ENCODE results near the gene HIPK2. TPM values are rescaled to one million over a fixed set of nuclear protein-coding genes. Genes with fewer than 3 reads are reported as not detected.

Gene HIPK2
- total RNA-seq, 1 experiment from 2014 or later: 35.2 TPM

GRCh38 chr7:139775829-139776266, 1.9 kb downstream of the HIPK2 start:
- H4K20me1 ChIP-seq (ENCODE audit: insufficient read depth): peaks cover 2% of the 10 kb centered on the region; the same call in 1 of the 2 replicates
- ChIA-PET POLR2A (ENCODE audit: unreplicated experiment) (no interaction called here), CTCF (no interaction called here)
- H3K4me3 ChIP-seq: peak overlapping the region; percentile 62
- DNase-seq: peak; percentile 53 to 59
- no TSS peak for BruUV-seq (replicated peaks)
- H3K36me3 ChIP-seq (ENCODE audit: low read depth): no peaks in the 10 kb centered on the region
- intact Hi-C loops (cut with micrococcal nuclease; ENCODE audit: unreplicated experiment): loop anchor here (1.0 to 10.0 kb wide), 5 partner anchors 114 to 549 kb away; partner anchors contain the start of gene KDM7A
- H3K9me3 ChIP-seq (ENCODE audit: insufficient read depth, low read depth): no peaks in the 10 kb centered on the region
- peaks cover 34% of the 10 kb centered on the region for H3F3A ChIP-seq (ENCODE audit: insufficient read depth, low read depth)
- H3K27ac ChIP-seq: peak overlapping the region; percentile 45
- H3K79me2 ChIP-seq (ENCODE audit: low read depth): peaks cover 50% of the 10 kb centered on the region
- H2AFZ ChIP-seq: peak overlapping the region; percentile 74; the same call in 1 of the 2 replicates
- no peaks in the 10 kb centered on the region for H3K27me3 ChIP-seq (ENCODE audit: insufficient read depth, low read depth)
- peaks cover 60% of the 10 kb centered on the region for H3K4me1 ChIP-seq (replicated peaks; ENCODE audit: insufficient read depth)
- no peaks in the 10 kb centered on the region for H3K9me2 ChIP-seq (ENCODE audit: insufficient read depth)
- H3K4me2 ChIP-seq: peak overlapping the region; percentile 98
- TF ChIP-seq EZH2 (IDR thresholded peaks at IDR 0.05; ENCODE audit: low read depth) (no peak), CTCF (conservative IDR thresholded peaks at IDR 0.05) (peak; percentile 87)

GRCh38 chr7:139774376-139774775, 3.4 kb downstream of the HIPK2 start:
- ChIA-PET POLR2A (ENCODE audit: unreplicated experiment) (no interaction called here), CTCF (no interaction called here)
- Histone ChIP-seq H3K36me3 (ENCODE audit: low read depth) (no peaks in the 10 kb centered on the region), H3K27me3 (ENCODE audit: insufficient read depth, low read depth) (no peaks in the 10 kb centered on the region), H3F3A (ENCODE audit: insufficient read depth, low read depth) (peaks cover 45% of the 10 kb centered on the region), H2AFZ (no peak overlapping the region), H3K9me3 (ENCODE audit: insufficient read depth, low read depth) (no peaks in the 10 kb centered on the region), H3K9me2 (ENCODE audit: insufficient read depth) (no peaks in the 10 kb centered on the region), H3K79me2 (ENCODE audit: low read depth) (peaks cover 63% of the 10 kb centered on the region), H4K20me1 (ENCODE audit: insufficient read depth) (peaks cover 8% of the 10 kb centered on the region; the same call in 1 of the 2 replicates), H3K4me2 (peak overlapping the region; percentile 98), H3K4me1 (replicated peaks; ENCODE audit: insufficient read depth) (peaks cover 74% of the 10 kb centered on the region), H3K4me3 (no peak overlapping the region), H3K27ac (peak overlapping the region; percentile 30; the same call in 1 of the 2 replicates)
- peak in 1 of 2 experiments; percentile 66 for DNase-seq
- TF ChIP-seq EZH2 (IDR thresholded peaks at IDR 0.05; ENCODE audit: low read depth): no peak
- TF ChIP-seq CTCF (conservative IDR thresholded peaks at IDR 0.05): no peak
- BruUV-seq (replicated peaks): no TSS peak
- intact Hi-C loops (cut with micrococcal nuclease; ENCODE audit: unreplicated experiment): loop anchor here (10.0 kb wide), 2 partner anchors 400 to 550 kb away; partner anchors contain the start of gene KDM7A

GRCh38 chr7:139773371-139773770, 4.4 kb downstream of the HIPK2 start:
- ChIA-PET POLR2A (ENCODE audit: unreplicated experiment) (no interaction called here), CTCF (interaction anchor here (1.6 kb wide), 1 partner anchor 127 kb away, joined by 4 read pairs; no protein-coding TSS in a partner anchor)
- no peaks in the 10 kb centered on the region for H3K27me3 ChIP-seq (ENCODE audit: insufficient read depth, low read depth)
- no peaks in the 10 kb centered on the region for H3K9me2 ChIP-seq (ENCODE audit: insufficient read depth)
- intact Hi-C loops (cut with micrococcal nuclease; ENCODE audit: unreplicated experiment): loop anchor here (10.0 kb wide), 2 partner anchors 401 to 551 kb away; partner anchors contain the start of gene KDM7A
- no peak overlapping the region; the same call in 1 of the 2 replicates for H3K27ac ChIP-seq
- H4K20me1 ChIP-seq (ENCODE audit: insufficient read depth): peaks cover 8% of the 10 kb centered on the region; the same call in 1 of the 2 replicates
- H3F3A ChIP-seq (ENCODE audit: insufficient read depth, low read depth): peaks cover 45% of the 10 kb centered on the region
- H3K9me3 ChIP-seq (ENCODE audit: insufficient read depth, low read depth): no peaks in the 10 kb centered on the region
- H3K79me2 ChIP-seq (ENCODE audit: low read depth): peaks cover 73% of the 10 kb centered on the region
- H3K4me2 ChIP-seq: no peak overlapping the region
- H2AFZ ChIP-seq: no peak overlapping the region
- H3K4me3 ChIP-seq: no peak overlapping the region
- TF ChIP-seq EZH2 (IDR thresholded peaks at IDR 0.05; ENCODE audit: low read depth) (no peak), CTCF (conservative IDR thresholded peaks at IDR 0.05) (no peak)
- H3K4me1 ChIP-seq (replicated peaks; ENCODE audit: insufficient read depth): peaks cover 69% of the 10 kb centered on the region
- BruUV-seq (replicated peaks): no TSS peak
- DNase-seq: no peak
- no peaks in the 10 kb centered on the region for H3K36me3 ChIP-seq (ENCODE audit: low read depth)
